ENCODE results near the gene KDM1A. TPM values are rescaled to one million over a fixed set of nuclear protein-coding genes. Genes with fewer than 3 reads are reported as not detected.
"Not testable (repeated sequence)": the region's sequence is repeated elsewhere in the genome, so short reads cannot be mapped to it uniquely, and the experiment has no call there.

The KDM1A gene
- 44.5 TPM for total RNA-seq

DNA sequence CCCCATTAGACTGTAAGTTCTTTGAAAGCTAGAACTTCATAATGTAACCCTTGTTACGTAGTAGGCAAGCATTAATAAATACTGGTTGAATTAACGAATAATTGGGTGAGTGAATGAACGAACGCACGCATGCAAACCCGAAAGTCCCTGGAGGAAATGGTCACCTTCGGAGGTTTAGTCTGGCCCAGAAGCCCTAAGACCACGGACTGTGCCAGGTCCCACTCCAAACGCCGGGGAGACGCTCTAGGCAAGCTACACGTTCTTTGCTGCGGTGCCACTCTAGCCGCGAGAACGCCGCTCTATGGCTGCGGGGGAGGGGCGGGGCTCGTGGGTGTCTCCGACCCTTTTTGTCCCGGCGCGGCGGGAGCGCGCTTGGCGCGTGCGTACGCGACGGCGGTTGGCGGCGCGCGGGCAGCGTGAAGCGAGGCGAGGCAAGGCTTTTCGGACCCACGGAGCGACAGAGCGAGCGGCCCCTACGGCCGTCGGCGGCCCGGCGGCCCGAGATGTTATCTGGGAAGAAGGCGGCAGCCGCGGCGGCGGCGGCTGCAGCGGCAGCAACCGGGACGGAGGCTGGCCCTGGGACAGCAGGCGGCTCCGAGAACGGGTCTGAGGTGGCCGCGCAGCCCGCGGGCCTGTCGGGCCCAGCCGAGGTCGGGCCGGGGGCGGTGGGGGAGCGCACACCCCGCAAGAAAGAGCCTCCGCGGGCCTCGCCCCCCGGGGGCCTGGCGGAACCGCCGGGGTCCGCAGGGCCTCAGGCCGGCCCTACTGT, at the start of gene KDM1A:
KDM1A (plus strand) TSS at position 375 of the 769 bp plus-strand sequence; CDS start at position 504, 129 bp downstream.
- peak; percentile 95 for ATAC-seq

DNA sequence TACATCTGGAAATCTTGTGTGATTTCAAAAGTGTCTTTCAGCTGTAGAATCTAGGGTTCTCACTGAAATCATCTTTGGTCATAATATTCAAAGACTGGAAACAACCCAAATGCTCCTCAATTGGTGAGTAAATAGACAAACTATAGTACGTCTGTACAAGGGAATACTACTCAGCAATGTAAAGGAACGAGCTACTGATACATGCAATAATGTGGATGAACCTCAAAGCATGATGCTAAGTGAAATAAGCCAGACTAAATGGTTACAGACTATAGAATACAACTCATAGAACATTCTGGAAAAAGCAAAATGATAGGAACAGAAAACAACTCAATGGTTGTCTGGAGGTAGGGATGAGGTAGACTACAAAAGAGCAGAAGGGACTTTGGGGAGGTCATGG, 49.2 kb upstream of the KDM1A start:
- ATAC-seq = no peak

DNA sequence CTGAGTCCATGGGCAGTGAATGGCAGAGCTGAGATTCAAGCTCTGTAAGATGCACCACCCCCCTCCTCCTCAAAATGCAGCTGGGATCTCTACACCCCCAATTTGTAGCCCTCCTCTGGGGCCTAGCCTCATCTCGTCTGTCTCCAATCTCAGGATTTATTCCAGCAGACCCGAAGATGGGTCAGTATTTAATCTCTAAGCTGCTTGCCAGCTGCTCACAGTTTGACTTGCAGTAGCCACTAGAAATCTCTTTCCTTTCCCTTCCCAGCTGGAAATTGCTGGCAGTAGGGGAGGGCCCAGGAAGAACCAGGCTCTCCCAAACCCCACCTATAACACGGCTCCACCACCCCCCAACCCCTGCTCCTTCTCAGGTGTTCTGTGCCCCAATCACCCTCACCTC, 48.1 kb upstream of the KDM1A start:
- no peak for ATAC-seq

DNA sequence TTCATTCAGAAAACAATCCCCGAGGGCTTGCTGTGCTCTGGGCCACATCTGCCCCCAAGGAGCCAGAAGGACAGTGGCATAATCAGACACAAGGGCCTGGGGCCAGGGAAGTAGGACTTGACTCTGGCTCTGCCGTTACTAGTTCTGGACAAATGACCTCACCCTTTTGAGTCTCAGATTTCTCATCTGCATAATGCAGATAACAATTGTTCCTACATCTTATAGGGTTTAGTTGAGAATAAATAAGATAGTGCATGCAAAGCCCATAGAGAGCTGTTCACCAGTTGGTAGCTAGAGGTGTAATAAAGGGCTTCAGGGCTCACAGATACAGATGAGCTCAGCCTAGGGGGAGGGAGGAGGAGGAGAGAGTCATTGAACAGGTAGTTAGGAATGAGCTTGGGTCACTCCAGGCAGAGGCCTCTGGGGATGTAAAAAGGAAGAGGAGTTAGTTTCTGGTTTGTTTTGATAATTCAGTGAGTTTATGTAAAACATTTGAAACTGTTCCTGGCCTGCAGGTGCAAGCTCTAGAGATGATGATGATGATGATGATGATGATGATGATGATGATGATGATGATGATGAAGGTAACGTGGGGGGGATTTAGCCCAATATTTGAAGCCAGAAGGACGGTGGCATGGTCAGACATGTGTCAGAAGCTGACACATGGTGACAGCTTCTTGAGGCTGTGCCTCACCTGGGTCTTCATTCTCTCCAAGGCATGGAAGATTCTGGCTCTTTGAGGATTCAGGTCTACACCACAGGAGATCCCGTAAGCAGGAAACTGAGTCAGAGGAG, 47.5 kb upstream of the KDM1A start:
- no peak for ATAC-seq

DNA sequence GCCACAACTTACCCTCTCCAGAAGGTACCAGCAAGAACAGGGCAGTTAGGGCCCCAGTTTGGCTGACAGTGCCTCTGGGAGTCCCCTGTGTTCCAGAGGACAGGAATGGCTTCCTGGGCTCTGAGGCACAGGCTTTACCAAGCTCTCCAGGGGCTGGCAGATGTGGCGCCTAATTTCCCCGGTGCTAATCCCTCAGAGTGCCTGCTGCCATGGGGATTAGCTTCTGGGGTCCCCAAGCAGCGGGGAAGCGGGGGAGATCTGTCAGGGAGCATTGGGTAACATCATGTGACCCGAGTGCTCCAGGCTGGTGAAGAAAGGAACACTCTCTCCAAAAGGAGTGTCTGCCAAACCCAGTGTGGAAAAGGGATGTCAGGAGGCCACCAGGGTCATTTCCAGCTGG, 46.5 kb upstream of the KDM1A start, which contains the start of gene LACTBL1:
LACTBL1 (minus strand) TSS at position 107 of the 400 bp plus-strand sequence. CDS start 550 bp downstream, outside the sequence.
- ATAC-seq = no peak

DNA sequence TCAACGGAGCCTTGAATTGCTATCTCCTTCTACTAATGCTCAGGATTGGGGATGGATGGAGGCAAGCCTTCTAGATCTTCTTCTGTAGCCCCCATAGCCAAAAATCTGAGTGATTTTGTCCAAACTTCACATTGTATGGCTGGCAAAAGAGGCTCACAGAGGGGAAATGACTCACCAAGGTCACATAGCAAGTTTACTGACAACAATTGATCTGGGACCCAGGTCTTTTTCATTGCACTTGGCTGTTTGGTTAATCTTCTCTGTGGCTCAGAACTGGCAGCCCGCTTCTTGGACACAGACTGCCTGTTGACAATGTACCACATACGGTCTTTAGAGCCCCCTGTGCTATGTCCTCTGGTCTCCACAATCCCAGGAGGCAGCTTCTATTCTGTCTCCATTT, 43.6 kb upstream of the KDM1A start:
- ATAC-seq = no peak

DNA sequence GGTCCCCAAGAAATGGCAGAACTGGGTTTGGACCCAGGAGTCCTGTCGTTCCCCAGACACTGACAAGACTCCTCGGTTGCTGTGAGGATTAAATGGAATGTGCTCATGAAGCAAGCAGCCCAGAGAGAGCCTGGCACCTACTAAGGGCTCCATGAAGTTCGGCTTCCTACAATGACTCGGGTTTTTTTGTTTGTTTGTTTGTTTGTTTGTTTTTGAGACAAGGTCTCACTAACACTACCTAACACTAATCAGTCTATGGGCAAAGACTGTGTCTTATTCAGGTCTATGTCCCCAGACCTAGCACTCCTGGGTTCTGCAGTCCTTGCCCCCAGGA, 43.2 kb upstream of the KDM1A start:
- ATAC-seq = no peak

DNA sequence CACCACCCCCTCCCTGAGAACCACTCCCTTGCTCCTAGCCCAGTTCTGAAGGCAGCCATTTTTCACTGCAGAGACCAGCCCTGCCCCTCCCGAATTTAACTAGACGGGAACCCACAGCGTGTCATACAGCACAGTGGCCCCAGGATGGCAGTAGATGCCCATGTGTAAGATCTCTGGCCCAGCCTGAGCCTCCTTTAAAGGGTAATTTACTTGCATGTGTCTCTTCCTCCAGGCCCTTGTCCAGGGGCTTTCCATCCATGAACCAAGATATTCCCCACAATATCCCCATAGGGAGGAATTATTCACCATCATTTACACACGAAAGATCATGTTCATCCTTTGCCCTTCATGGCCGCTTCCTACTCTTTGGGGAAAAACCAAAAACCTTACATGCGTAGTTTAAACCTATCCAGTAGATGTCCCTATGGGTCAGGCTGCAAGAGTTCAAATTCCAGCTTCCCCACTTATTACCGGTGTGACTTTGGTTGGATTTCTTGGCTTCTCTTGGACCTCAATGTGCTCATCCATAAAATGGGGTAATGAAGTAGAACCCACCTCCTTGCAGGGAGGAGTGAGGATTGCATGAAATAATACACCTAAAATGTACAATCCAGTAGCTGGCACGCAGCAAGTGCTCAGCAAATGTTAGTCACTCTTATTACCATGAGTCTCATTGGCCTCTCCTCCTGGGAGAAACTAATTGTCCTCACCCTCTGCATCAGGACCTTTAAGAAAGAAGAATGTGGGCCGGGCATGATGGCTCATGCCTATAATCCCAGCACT, 42.6 kb upstream of the KDM1A start:
- peak; percentile 96 for ATAC-seq

DNA sequence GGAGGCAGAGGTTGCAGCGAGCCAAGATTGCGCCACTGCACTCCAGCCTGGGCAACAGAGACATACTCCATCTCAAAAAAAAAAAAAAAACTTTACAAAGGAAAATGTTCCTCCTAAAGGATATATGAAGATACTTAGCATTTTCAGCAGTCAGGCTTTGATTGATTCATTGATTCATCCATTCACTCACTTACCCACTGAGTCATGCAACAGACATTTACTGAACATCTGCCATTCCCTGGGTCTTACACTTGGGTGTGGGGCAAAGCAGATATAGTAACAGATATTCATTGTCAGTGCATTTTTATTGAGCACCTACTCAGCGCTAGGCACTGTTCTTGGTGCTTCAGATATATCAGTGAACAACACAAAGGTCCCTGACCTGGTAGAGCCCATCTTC, 41.0 kb upstream of the KDM1A start:
- ATAC-seq = no peak

DNA sequence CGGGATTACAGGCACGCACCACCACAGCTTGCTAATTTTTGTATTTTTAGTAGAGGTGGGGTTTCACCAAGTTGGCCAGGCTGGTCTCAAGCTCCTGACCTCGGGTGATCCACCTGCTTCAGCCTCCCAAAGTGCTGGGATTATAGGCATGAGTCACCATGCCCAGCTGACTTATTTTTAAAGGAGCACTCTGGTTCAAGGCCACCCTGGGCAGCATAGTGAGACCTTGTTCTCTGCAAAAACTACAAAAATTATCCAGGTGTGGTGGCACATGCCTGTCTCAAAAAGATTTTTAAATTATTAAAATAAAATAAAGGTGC, 38.8 kb upstream of the KDM1A start:
- ATAC-seq = not testable (repeated sequence)

DNA sequence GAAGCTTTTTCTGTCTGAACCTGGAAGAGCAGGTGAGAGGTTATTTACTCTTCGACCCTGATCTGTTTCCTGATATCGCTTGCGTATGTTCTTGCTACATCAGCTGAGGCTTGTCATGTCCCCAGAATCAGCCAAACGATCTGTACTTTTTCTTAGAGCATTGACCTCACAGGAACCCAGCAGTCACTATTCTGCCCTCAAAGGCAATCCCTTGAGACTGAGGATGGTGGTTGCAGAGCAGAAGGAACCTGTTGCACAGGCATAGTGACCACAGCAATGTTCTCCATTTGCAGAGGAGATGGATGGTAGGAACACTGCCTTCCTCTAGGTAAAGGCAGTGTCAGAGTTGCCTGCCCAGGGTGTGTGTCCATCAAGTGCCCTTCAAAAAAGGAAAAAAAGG, 35.3 kb upstream of the KDM1A start:
- ATAC-seq = no peak

DNA sequence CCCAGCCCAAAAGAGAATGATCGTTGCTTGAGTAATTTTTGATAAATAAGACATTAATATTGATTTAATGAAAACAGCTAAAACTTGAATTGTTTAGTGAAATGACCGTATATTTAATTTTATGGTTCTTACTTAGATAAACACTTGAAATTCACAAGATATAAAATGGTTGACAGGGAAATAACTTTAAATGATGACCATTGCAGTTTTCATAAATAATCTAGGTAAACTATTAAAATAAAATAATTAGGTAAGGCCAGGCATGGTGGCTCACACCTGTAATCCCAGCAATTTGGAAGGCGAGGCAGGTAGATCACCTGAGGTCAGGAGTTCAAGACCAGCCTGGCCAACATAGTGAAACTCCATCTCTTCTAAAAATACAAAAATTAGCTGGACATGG, 26.9 kb upstream of the KDM1A start:
- ATAC-seq = not testable (repeated sequence)

DNA sequence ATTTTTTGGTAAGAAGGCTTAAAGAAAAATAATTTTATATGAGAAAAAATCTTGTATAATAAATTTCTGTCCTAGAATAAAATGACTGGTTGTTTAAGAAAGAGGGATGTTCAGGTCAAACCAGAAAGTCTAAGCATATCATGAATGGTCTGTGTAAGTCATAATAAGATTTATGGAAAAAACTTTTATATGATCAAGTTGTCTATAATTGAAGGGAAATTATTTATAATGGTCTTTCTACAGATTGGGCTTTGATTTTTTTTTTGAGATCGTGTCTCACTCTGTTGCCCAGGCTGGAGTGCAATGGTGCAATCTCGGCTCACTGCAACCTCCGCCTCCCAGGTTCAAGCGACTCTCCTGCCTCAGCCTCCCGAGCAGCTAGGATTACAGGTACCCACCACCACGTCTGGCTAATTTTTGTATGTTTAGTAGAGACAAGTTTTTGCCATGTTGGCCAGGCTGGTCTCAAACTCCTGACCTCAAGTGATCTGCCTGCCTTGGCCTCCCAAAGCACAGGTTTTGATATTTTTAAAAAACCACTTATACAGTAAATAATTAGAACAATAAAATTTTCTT, 26.0 kb upstream of the KDM1A start:
- not testable (repeated sequence) for ATAC-seq

DNA sequence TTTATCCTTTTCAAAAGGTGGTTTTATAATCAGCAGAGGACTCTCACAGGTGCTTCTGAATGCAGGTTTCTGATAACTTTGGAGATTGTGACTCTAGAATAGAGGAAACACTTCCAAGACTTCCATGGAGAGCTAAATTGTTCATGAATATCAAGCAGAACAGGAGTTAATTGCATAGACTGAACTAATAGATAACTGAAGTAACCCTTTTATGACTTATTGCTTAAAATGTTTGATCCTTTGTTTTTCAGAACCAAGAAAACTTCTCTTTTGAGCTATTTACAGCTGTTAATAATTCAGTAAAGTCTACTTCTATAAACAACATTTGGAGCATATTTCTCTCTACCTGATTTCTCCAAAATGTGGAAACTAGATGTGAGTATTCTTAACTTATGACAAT, 23.5 kb upstream of the KDM1A start:
- no peak for ATAC-seq

DNA sequence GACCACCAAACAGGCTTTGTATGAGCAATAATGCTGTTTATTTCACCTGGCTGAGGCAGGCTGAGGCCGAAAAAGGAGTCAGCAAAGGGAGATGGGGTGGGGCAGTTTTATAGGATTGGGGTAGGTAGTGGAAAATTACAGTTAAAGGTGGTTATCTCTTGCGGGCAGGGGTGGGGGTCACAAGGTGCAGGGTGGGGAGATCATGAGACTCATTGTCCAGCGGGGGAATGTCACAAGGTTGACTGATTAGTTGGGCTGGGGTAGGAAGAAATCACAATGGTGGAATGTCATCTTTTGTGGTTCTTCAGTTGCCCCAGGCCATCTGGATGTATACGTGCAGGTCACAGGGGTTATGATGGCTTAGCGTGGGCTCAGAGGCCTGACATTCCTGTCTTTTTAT, 21.7 kb upstream of the KDM1A start:
- ATAC-seq = not testable (repeated sequence)

DNA sequence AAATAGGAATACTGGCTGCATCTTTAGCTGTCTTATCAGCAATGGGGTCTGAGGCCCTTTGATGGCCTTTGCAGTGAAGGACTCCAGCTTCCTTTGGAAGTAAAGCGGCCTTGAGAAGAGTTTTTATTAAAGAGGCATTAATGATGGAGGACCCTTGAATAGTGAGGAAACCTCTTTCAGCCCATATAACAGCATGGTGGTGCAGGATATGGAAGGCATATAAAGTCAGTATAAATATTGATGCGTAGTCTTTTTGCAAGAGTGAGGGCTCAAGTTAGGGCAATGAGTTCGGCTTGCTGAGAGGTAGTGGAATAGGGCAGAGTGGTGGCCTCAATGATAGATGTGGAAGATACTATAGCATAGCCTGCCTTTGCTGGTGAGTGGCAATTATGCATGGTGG, 19.1 kb upstream of the KDM1A start:
- not testable (repeated sequence) for ATAC-seq

DNA sequence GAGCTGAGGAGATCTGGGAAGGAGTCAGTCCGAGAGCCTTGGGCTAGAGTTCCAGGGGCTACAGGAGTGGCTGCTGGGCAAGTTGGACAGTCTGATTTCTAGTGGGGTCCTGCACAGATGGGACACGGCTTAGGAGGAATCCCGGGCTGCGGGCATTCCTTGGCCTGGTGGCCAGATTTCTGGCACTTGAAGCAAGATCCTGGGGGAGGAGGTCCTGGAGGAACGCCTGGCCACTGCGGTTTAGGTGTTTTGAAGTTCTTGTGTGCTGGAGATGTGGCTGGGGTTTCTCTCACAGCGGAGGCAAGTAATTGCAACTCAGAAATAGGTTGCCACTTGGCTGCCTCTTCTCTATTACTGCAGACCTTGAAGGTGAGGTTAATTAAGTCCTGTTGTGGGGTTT, 17.1 kb upstream of the KDM1A start:
- ATAC-seq = not testable (repeated sequence)

DNA sequence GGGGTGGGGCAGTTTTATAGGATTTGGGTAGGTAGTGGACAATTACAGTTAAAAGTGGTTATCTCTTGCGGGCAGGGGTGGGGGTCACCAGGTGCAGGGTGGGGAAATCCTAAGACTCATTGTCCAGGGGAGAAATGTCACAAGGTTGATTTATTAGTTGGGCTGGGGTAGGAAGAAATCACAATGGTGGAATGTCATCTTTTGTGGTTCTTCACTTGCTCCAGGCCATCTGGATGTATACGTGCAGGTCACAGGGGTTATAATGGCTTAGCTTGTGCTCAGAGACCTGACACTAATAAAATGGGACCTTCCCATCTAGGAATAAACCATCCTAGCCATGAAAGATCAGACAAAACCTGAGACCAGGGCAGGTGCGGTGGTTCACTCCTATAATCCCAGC, 15.2 kb upstream of the KDM1A start:
- ATAC-seq = no peak

DNA sequence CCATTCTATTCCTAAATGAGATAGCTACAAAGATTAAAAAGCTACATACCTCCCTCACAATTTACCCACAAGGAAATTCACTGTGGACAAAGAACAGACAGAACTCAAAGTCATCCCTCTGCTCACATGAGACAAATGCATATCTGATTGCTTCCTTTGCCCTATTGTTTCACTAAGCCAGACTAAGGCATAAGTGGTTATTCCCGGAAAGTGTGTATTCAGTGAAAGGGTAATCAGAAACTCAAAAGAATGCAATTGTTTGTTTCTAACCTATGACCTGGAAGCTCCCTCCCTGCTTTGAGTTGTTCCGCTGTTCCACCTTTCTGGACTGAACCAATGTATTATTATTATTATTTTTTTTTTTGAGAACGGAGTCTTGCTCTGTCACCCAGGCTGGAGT, 14.5 kb upstream of the KDM1A start:
- ATAC-seq = not testable (repeated sequence)

DNA sequence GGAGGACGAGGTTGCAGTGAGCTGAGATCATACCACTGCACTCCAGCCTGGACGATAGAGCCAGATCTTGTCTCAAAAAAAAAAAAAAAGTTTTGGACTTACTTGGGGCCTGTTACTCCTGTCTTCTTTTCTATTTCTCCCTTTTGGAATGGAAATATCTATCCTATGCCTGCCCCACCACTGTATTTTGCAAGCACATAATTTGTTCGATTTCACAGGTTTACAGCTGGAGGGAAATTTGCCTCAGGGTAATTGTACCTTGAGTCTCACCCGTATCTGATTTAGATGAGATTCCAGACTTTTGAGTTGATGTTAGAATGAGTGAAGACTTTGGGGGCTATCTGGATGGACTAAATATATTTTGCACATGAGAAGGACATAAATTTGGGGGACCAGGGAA, 12.2 kb upstream of the KDM1A start:
- ATAC-seq = no peak

DNA sequence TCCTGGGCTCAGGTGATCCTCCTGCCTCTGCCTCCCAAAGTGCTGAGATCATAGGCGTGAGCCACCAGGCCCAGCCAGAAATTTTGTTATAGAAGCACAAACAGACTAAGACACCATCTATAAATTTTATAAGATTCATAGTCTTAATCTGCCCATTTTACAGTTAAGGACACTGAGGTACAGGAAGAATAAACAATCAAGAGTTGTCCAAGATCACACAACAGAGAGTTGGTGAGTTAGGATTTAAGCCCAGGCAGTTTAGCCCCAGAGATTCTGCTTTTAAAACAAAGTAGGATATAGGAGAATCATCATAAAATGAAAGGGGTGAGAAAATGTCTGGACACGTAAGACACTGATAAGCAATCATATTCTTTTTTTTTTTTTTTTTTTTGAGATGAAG, 10.4 kb upstream of the KDM1A start:
- no peak for ATAC-seq

DNA sequence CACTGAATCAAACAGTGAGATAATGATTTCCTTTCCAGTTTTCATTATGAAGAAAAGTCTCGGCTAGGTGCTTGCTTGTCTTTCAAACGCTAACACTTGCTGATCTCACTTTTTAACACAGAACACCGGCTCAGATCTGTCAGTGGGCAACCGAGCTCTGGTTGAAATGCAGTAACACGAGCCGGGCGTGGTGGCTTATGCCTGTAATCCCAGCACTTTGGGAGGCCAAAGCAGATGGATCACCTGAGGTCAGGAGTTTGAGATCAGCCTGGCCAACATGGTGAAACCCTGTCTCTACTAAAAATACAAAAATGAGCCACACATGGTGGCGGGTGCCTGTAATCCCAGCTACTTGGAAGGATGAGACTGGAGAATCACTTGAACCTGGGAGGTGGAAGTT, 9.2 kb upstream of the KDM1A start:
- not testable (repeated sequence) for ATAC-seq

DNA sequence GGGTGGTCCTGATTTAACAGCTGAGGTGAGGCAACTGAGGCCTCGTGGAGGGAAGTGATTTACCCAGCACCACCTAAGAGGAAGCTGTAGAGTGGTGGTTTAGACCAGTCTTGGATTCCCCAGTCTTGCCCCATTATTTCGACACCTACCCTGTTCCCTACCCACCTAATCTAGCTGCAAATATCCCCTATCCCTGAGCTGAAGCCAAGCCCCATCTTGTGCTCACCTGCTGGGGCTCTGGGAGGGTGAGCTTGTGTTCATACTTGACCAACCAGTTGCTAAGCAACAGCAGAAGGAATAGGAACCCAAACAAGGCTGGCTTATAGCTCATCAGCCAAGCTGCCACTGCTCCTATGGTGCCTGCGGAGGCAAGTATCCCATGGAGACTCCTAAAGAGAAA, 5.6 kb upstream of the KDM1A start:
- ATAC-seq = peak; percentile 58

Measured in esophagus mucosa (tissue), 1 donor.